Muscle layer of duodenum (tissue), 2 donors: ENCODE results near the gene SCYL1.

Experiments
- H3K27ac ChIP-seq: one replicate; pipeline ENCODE4 v1.7.0; 2013; ENCODE audit warnings: mild to moderate bottlenecking, low read length
- H3K27me3 ChIP-seq: one replicate; pipeline ENCODE4 v1.7.0; 2013; ENCODE audit warnings: low read depth, mild to moderate bottlenecking, control low read depth, low read length
- H3K36me3 ChIP-seq, 2 donors: one replicate each; pipeline ENCODE4 v1.7.0; 2013; ENCODE audit warnings: low read length in 2 of 2, control low read depth in 1 of 2, mild to moderate bottlenecking in 1 of 2; ENCODE audit not compliant: insufficient read depth in 2 of 2, control insufficient read depth in 1 of 2
- H3K4me1 ChIP-seq, 2 donors: one replicate each; pipeline ENCODE4 v1.7.0; 2013; ENCODE audit warnings: low read length in 2 of 2, mild to moderate bottlenecking in 2 of 2, control low read depth in 1 of 2, moderate library complexity in 1 of 2; ENCODE audit not compliant: insufficient read depth in 2 of 2, control insufficient read depth in 1 of 2
- H3K4me3 ChIP-seq, 2 donors: one replicate each; pipeline ENCODE4 v1.7.0; 2013; ENCODE audit warnings: low read length in 2 of 2, low read depth in 1 of 2, mild to moderate bottlenecking in 1 of 2
- H3K9me3 ChIP-seq, 2 donors: one replicate each; pipeline ENCODE4 v1.7.0; 2013; ENCODE audit warnings: low read length in 2 of 2, control low read depth in 1 of 2, mild to moderate bottlenecking in 1 of 2; ENCODE audit not compliant: control insufficient read depth in 1 of 2
- donor health status: healthy.

Gene SCYL1

GRCh38 chr11:65497141-65498041, 27.5 kb upstream of the SCYL1 start:
- peaks cover 11 to 27% of the 10 kb centered on the region in 2 donors for H3K4me1 ChIP-seq
- peaks cover 21 to 48% of the 10 kb centered on the region in 2 donors for H3K36me3 ChIP-seq

GRCh38 chr11:65498042-65498726, 26.7 kb upstream of the SCYL1 start:
- peak overlapping the region; percentile 91 to 96 for H3K4me3 ChIP-seq
- H3K36me3 ChIP-seq = peaks cover 29 to 50% of the 10 kb centered on the region in 2 donors
- H3K4me1 ChIP-seq = peaks cover 4 to 23% of the 10 kb centered on the region in 2 donors
- H3K9me3 ChIP-seq = no peaks in the 10 kb centered on the region
- peak overlapping the region; percentile 100 for H3K27ac ChIP-seq
- no peaks in the 10 kb centered on the region for H3K27me3 ChIP-seq

More at GRCh38 chr11:65497141-65498041, 27.5 kb upstream of the SCYL1 start:
- H3K27ac ChIP-seq = peak overlapping the region; percentile 100
- no peaks in the 10 kb centered on the region for H3K27me3 ChIP-seq
- no peaks in the 10 kb centered on the region for H3K9me3 ChIP-seq
- peak overlapping the region; percentile 91 to 96 for H3K4me3 ChIP-seq

- Histone ChIP-seq H3K36me3 (peaks cover 34 to 50% of the 10 kb centered on the region in 2 donors), H3K27ac (peak overlapping the region; percentile 100), H3K4me1 (peaks cover 4 to 18% of the 10 kb centered on the region in 2 donors), H3K9me3 (no peaks in the 10 kb centered on the region), H3K4me3 (peak overlapping the region; percentile 91 to 96), H3K27me3 (no peaks in the 10 kb centered on the region)
These were observed 26.2 kb upstream of the SCYL1 start for GRCh38 chr11:65498727-65498976.

- Histone ChIP-seq H3K36me3 (peaks cover 39 to 54% of the 10 kb centered on the region in 2 donors), H3K9me3 (no peaks in the 10 kb centered on the region), H3K4me3 (peak within 1 kb of the TSS; percentile 91 to 96), H3K27me3 (no peaks in the 10 kb centered on the region), H3K27ac (peak within 1 kb of the TSS; percentile 100), H3K4me1 (peaks cover 4 to 15% of the 10 kb centered on the region in 2 donors)
These were observed 25.7 kb upstream of the SCYL1 start, which contains the start of gene MALAT1 for GRCh38 chr11:65498977-65499712. MALAT1 (plus strand) TSS chr11:65499045.

GRCh38 chr11:65499713-65500386, 25.0 kb upstream of the SCYL1 start:
- H3K4me3 ChIP-seq = peak overlapping the region; percentile 91 to 96
- H3K9me3 ChIP-seq = no peaks in the 10 kb centered on the region
- H3K27ac ChIP-seq = peak overlapping the region; percentile 100
- H3K4me1 ChIP-seq = peaks cover 4 to 9% of the 10 kb centered on the region in 2 donors
- peaks cover 46 to 61% of the 10 kb centered on the region in 2 donors for H3K36me3 ChIP-seq
- no peaks in the 10 kb centered on the region for H3K27me3 ChIP-seq

GRCh38 chr11:65500387-65501185, 24.3 kb upstream of the SCYL1 start:
- Histone ChIP-seq H3K4me1 (peaks cover 10 to 12% of the 10 kb centered on the region in 2 donors), H3K27me3 (no peaks in the 10 kb centered on the region), H3K27ac (peak overlapping the region; percentile 100), H3K36me3 (peaks cover 53 to 68% of the 10 kb centered on the region in 2 donors), H3K4me3 (peak overlapping the region; percentile 91 to 96), H3K9me3 (no peaks in the 10 kb centered on the region)

- H3K27me3 ChIP-seq = no peaks in the 10 kb centered on the region
- peaks cover 58 to 74% of the 10 kb centered on the region in 2 donors for H3K36me3 ChIP-seq
- H3K4me1 ChIP-seq = peaks cover 12 to 16% of the 10 kb centered on the region in 2 donors
- no peaks in the 10 kb centered on the region for H3K9me3 ChIP-seq
- peak overlapping the region; percentile 91 to 96 for H3K4me3 ChIP-seq
- H3K27ac ChIP-seq = peak overlapping the region; percentile 100
These were observed 23.8 kb upstream of the SCYL1 start for GRCh38 chr11:65501186-65501471.

GRCh38 chr11:65501472-65502273, 23.2 kb upstream of the SCYL1 start:
- Histone ChIP-seq H3K9me3 (no peaks in the 10 kb centered on the region), H3K27me3 (no peaks in the 10 kb centered on the region), H3K27ac (peak overlapping the region; percentile 100), H3K4me3 (peak overlapping the region; percentile 91 to 96), H3K4me1 (peaks cover 16 to 20% of the 10 kb centered on the region in 2 donors), H3K36me3 (peaks cover 63 to 70% of the 10 kb centered on the region in 2 donors)

GRCh38 chr11:65502274-65502554, 22.7 kb upstream of the SCYL1 start:
- peaks cover 63 to 65% of the 10 kb centered on the region in 2 donors for H3K36me3 ChIP-seq
- no peaks in the 10 kb centered on the region for H3K9me3 ChIP-seq
- peaks cover 17 to 18% of the 10 kb centered on the region in 2 donors for H3K4me1 ChIP-seq
- H3K27ac ChIP-seq = peak overlapping the region; percentile 100
- no peaks in the 10 kb centered on the region for H3K27me3 ChIP-seq
- peak overlapping the region; percentile 91 to 96 for H3K4me3 ChIP-seq
